H1 (cell line): ENCODE data around the gene GALNT12. TPM values are rescaled to one million over a fixed set of nuclear protein-coding genes. Genes with fewer than 3 reads are reported as not detected.

Source experiments
- CTCF ChIA-PET: fragments of 300-600 bp; sonication (Branson Sonifier 250); formaldehyde crosslinking; loops from one replicate; lab custom pipeline; 2021; ENCODE audit not compliant: partially characterized antibody; lab: Charles Lee
- POLR2A ChIA-PET: fragments of 300-600 bp; sonication (Branson Sonifier 250); formaldehyde crosslinking; loops from one replicate; lab custom pipeline; 2021; ENCODE audit warnings: inconsistent platforms; ENCODE audit not compliant: partially characterized antibody; lab: Charles Lee
- DNase-seq, 2 experiments: peaks; one replicate each; pipeline versions ENCODE4 v3.0.0 to v3.0.0-alpha.2; 2010 to 2022; ENCODE audit warnings: low spot score in 2 of 2, low read depth in 1 of 2, mixed read lengths in 1 of 2
- FAIRE-seq: peaks from 2 replicates; lab custom pipeline; 2011; peaks lifted over from hg19 to GRCh38; lab: Jason Lieb, UNC
- H2AFZ ChIP-seq: 2 replicates; pipeline ENCODE4 v1.8.1; 2012; ENCODE audit warnings: low read length, inconsistent platforms
- H2AK5ac ChIP-seq: 2 replicates; pipeline ENCODE4 v1.6.1; 2013; ENCODE audit warnings: low read depth, low read length
- H2BK120ac ChIP-seq: replicated peaks from 2 replicates; pipeline ENCODE3; 2013; ENCODE audit warnings: low read depth, low read length, inconsistent platforms
- H2BK12ac ChIP-seq: 2 replicates; pipeline ENCODE4 v1.6.1; 2013; ENCODE audit warnings: low read depth, low read length
- H2BK15ac ChIP-seq: 2 replicates; pipeline ENCODE4 v1.6.1; 2013; ENCODE audit warnings: low read length
- H2BK20ac ChIP-seq: 2 replicates; pipeline ENCODE4 v1.6.1; 2013; ENCODE audit warnings: low read length
- H2BK5ac ChIP-seq: 2 replicates; pipeline ENCODE4 v1.6.1; 2013; ENCODE audit warnings: low read depth, low read length
- H3K14ac ChIP-seq: 2 replicates; pipeline ENCODE4 v1.6.1; 2013; ENCODE audit warnings: inconsistent platforms; ENCODE audit not compliant: insufficient read length
- H3K18ac ChIP-seq: 2 replicates; pipeline ENCODE4 v1.6.1; 2013; ENCODE audit warnings: low read length; ENCODE audit errors: extremely low read depth
- H3K23ac ChIP-seq: 2 replicates; pipeline ENCODE4 v1.6.1; 2013; ENCODE audit warnings: inconsistent platforms; ENCODE audit not compliant: insufficient read length
- H3K23me2 ChIP-seq: 2 replicates; pipeline ENCODE4 v1.6.1; 2013; ENCODE audit warnings: low read depth, low read length
- H3K27ac ChIP-seq: 2 replicates; pipeline ENCODE4 v1.6.1; 2011; ENCODE audit warnings: low read depth, low read length, inconsistent platforms
- H3K27me3 ChIP-seq, 4 experiments: replicated peaks in 1 of 4; 1 replicate in 1 of 4; 2 replicates in 3 of 4; pipeline versions ENCODE4 v1.6.1 to v1.8.1; 2011 to 2013; ENCODE audit warnings: low read length in 3 of 4, mild to moderate bottlenecking in 3 of 4, inconsistent platforms in 2 of 4, mixed read lengths in 2 of 4, moderate library complexity in 1 of 4; ENCODE audit not compliant: control insufficient read depth in 3 of 4, insufficient read depth in 3 of 4; ENCODE audit errors: extremely low read depth in 1 of 4
- H3K36me3 ChIP-seq, 4 experiments: 2 replicates each; pipeline versions ENCODE4 v1.6.1 to v1.8.1; 2011 to 2013; ENCODE audit warnings: mild to moderate bottlenecking in 4 of 4, low read length in 3 of 4, moderate library complexity in 2 of 4, control low read depth in 1 of 4, inconsistent platforms in 1 of 4; ENCODE audit not compliant: insufficient read depth in 4 of 4, control insufficient read depth in 2 of 4
- H3K4ac ChIP-seq: replicated peaks from 2 replicates; pipeline ENCODE3; 2013; ENCODE audit warnings: low read length, low read depth, mixed read lengths, inconsistent platforms; ENCODE audit not compliant: insufficient read length
- H3K4me1 ChIP-seq, 4 experiments: replicated peaks in 1 of 4; 1 replicate in 1 of 4; 2 replicates in 3 of 4; pipeline versions ENCODE4 v1.6.1 to v1.8.1; 2011 to 2013; ENCODE audit warnings: low read length in 3 of 4, inconsistent platforms in 2 of 4, mixed read lengths in 1 of 4; ENCODE audit not compliant: insufficient read depth in 4 of 4, control insufficient read depth in 3 of 4
- H3K4me2 ChIP-seq, 2 experiments: 2 replicates each; pipeline versions ENCODE4 v1.6.1 to v1.8.1; 2011 to 2013; ENCODE audit warnings: low read depth in 2 of 2, low read length in 2 of 2, control low read depth in 1 of 2, inconsistent platforms in 1 of 2, mild to moderate bottlenecking in 1 of 2; ENCODE audit not compliant: insufficient read depth in 1 of 2
- H3K4me3 ChIP-seq, 4 experiments: fragments of 200-600, 300-600 bp in 1 of 4; sonication (generic), shearing (Covaris generic), sonication (Bioruptor Twin) in 1 of 4; 2 replicates each; pipeline versions ENCODE4 v1.5.1 to v1.8.1; 2011 to 2016; ENCODE audit warnings: low read length in 4 of 4, low read depth in 3 of 4, control low read depth in 2 of 4, inconsistent platforms in 2 of 4, mild to moderate bottlenecking in 2 of 4, mixed read lengths in 1 of 4, moderate library complexity in 1 of 4; ENCODE audit not compliant: insufficient read depth in 2 of 4; ENCODE audit errors: extremely low read depth in 1 of 4
- H3K56ac ChIP-seq: replicated peaks from 2 replicates; pipeline ENCODE3; 2013; ENCODE audit warnings: low read depth, mild to moderate bottlenecking, mixed read lengths, low read length, inconsistent platforms; ENCODE audit not compliant: insufficient read length
- H3K79me1 ChIP-seq: 2 replicates; pipeline ENCODE4 v1.6.1; 2013; ENCODE audit warnings: low read depth, low read length, control low read depth
- H3K79me2 ChIP-seq, 2 experiments: 2 replicates each; pipeline versions ENCODE4 v1.6.1 to v1.8.1; 2012 to 2013; ENCODE audit warnings: low read length in 2 of 2, mild to moderate bottlenecking in 2 of 2, inconsistent platforms in 1 of 2; ENCODE audit not compliant: insufficient read depth in 2 of 2, control insufficient read depth in 1 of 2
- H3K9ac ChIP-seq, 4 experiments: replicated peaks in 1 of 4; 1 replicate in 1 of 4; 2 replicates in 3 of 4; pipeline versions ENCODE4 v1.6.1 to v1.8.1; 2011 to 2013; ENCODE audit warnings: low read depth in 3 of 4, low read length in 3 of 4, control low read depth in 2 of 4, mild to moderate bottlenecking in 2 of 4, moderate library complexity in 2 of 4, inconsistent platforms in 1 of 4; ENCODE audit errors: extremely low read depth in 1 of 4
- H3K9me3 ChIP-seq, 2 experiments: 2 replicates each; pipeline versions ENCODE4 v1.6.1 to v1.8.1; 2012 to 2013; ENCODE audit warnings: mild to moderate bottlenecking in 2 of 2, moderate library complexity in 2 of 2, control low read depth in 1 of 2, inconsistent platforms in 1 of 2, low read depth in 1 of 2, low read length in 1 of 2, mixed read lengths in 1 of 2; ENCODE audit not compliant: insufficient read depth in 2 of 2
- H4K20me1 ChIP-seq, 2 experiments: replicated peaks in 1 of 2; 2 replicates each; pipeline versions ENCODE3 to v1.8.1; 2011 to 2013; ENCODE audit warnings: inconsistent platforms in 2 of 2, low read length in 2 of 2, mild to moderate bottlenecking in 1 of 2; ENCODE audit not compliant: insufficient read depth in 2 of 2, control insufficient read depth in 1 of 2
- H4K5ac ChIP-seq: 2 replicates; pipeline ENCODE4 v1.6.1; 2013; ENCODE audit warnings: low read length, low read depth, mixed read lengths, inconsistent platforms; ENCODE audit not compliant: insufficient read length
- H4K8ac ChIP-seq: 2 replicates; pipeline ENCODE4 v1.8.0; 2013; ENCODE audit warnings: mild to moderate bottlenecking, moderate library complexity, low read length, inconsistent platforms; ENCODE audit not compliant: insufficient read depth; ENCODE audit errors: extremely low read depth
- H4K91ac ChIP-seq: replicated peaks from 2 replicates; pipeline ENCODE3; 2013; ENCODE audit warnings: low read length, mixed read lengths, inconsistent platforms; ENCODE audit not compliant: insufficient read length
- CBX5 ChIP-seq: fragments of 300-800, 300-1000 bp; sonication (generic); IDR thresholded peaks from 2 replicates; pipeline ENCODE4 v1.7.1; 2016; ENCODE audit warnings: antibody characterized with exemption, low read length, low read depth
- CEBPB ChIP-seq: IDR thresholded peaks from 2 replicates; pipeline ENCODE4 v1.6.1; 2012; ENCODE audit warnings: low read depth, low read length
- CHD2 ChIP-seq: IDR thresholded peaks from 2 replicates; pipeline ENCODE4 v1.6.1; 2012; ENCODE audit warnings: low read length, improper control_type of control experiment
- GABPA ChIP-seq: IDR thresholded peaks from 2 replicates; pipeline ENCODE4 v1.6.1; 2011; ENCODE audit warnings: mild to moderate bottlenecking, low read length, moderate library complexity, borderline replicate concordance; ENCODE audit not compliant: insufficient read depth
- NRF1 ChIP-seq: IDR thresholded peaks from 2 replicates; pipeline ENCODE4 v1.6.1; 2011; ENCODE audit warnings: mild to moderate bottlenecking, low read depth, low read length, improper control_type of control experiment
- RBBP5 ChIP-seq: IDR thresholded peaks from 2 replicates; pipeline ENCODE4 v1.7.1; 2012; ENCODE audit warnings: low read depth, mild to moderate bottlenecking, inconsistent platforms, low read length, moderate library complexity, borderline replicate concordance
- SRF ChIP-seq: IDR thresholded peaks from 2 replicates; pipeline ENCODE4 v1.6.1; 2011; ENCODE audit warnings: mild to moderate bottlenecking, low read depth, low read length, moderate library complexity
- WGBS, 2 experiments: shearing (Covaris generic) in 1 of 2; methylation state at CpG; one replicate each; pipeline versions ENCODE4 v1.1.6 to v1.1.7; 2013 to 2015; ENCODE audit warnings: low lambda C conversion rate in 2 of 2, mixed read lengths in 2 of 2, inconsistent platforms in 1 of 2, low coverage in 1 of 2, missing lambda C conversion rate in 1 of 2; ENCODE audit not compliant: insufficient replicate concordance in 2 of 2, insufficient coverage in 1 of 2, insufficient read length in 1 of 2; ENCODE audit errors: extremely low coverage in 1 of 2, missing lambda C conversion rate in 1 of 2; 5-methylcytosine and 5-hydroxymethylcytosine counted together
- polyA plus RNA-seq, 7 experiments: library from polyadenylated mRNA; depleted of rRNA in 3 of 7; stranded (reverse) in 5 of 7; unstranded in 2 of 7; fragments of >200 nt in 5 of 7; fragments of 200-250 nt in 2 of 7; gene quantifications; 1 replicate in 5 of 7; 2 replicates in 1 of 7; 4 replicates in 1 of 7; pipeline versions ENCODE4 v1.2.1 to v1.2.3, GENCODE V29; 2011 to 2013; ENCODE audit warnings: missing spikeins in 2 of 7, mixed read lengths in 2 of 7
- total RNA-seq: library from RNA; stranded (reverse); fragmentation: NEBNext Ultra II Directional; extraction: Animal tissue kit (Norgen Biotek cat#: 25700); gene quantifications from 2 replicates; pipeline ENCODE4 v1.2.1, GENCODE V29; 2021

The GALNT12 gene
- total and polyA plus RNA-seq, 2 of the 8 experiments (the other 6 are each of a cell fraction or from before 2014, with no cell fraction given): 16.2 to 19.6 TPM

DNA sequence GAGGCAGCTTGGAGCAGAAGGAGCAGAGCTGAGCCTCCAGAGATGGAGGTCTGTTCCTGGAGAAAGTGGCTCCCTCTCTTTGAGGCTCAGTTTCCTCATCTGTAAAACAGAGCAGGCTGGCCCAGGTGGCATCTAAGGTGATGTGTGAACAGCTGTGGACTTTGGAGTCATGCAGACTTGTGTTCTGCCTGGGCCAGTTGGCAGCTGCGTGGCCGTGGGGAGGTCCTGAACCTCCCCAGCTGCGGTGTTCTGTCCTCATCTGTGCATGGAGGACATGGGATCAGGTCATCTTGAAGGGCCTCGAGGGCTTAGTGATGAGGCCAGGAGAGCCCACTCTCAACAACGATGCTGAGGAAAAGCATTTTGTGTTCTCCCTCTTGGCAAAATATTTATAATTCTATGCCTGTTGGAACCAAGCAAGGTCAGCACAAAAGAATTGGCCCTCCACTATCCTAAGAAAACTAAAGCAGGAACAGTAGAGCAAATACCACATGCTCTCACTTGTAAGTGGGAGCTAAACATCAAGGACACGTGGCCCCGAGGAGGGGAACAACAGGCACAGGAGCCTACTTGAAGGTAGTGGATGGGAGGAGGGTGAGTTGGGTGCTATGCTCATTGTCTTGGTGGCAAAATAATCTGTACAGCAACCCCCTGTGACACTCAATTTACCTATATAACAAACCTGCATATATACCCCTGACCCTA lies 73.0 kb downstream of the GALNT12 start:
- FAIRE-seq: no peak
- POLR2A ChIA-PET: no interaction called here
- CTCF ChIA-PET: interaction anchor here (1.0 kb wide), 1 partner anchor 16 kb away, joined by 3 read pairs; no protein-coding TSS in a partner anchor

More for the DNA sequence above, 73.0 kb downstream of the GALNT12 start:
- H3K79me1 ChIP-seq: no peaks in the 10 kb centered on the region
- H3K23me2 ChIP-seq: peaks cover 1% of the 10 kb centered on the region; the same call in 1 of the 2 replicates
- no peak overlapping the region for H2BK12ac ChIP-seq
- H3K79me2 ChIP-seq: no peaks in the 10 kb centered on the region
- H4K91ac ChIP-seq: no peak overlapping the region
- DNase-seq: no peak
- H3K27me3 ChIP-seq: no peaks in the 10 kb centered on the region
- H4K20me1 ChIP-seq: no peaks in the 10 kb centered on the region
- no peak overlapping the region for H3K4ac ChIP-seq
- no peak overlapping the region; a peak in 1 of 7 replicates for H3K9ac ChIP-seq
- no peak overlapping the region for H2BK20ac ChIP-seq
- no peak overlapping the region for H2BK15ac ChIP-seq
- no peak overlapping the region for H3K56ac ChIP-seq
- no peak overlapping the region; the same call in 1 of the 2 replicates for H3K18ac ChIP-seq
- no peak overlapping the region for H4K8ac ChIP-seq
- 82% methylated on average over 7 of the region's 7 CpGs; no CpG with 5 or more reads in 1 of the 2 experiments for WGBS, 2 experiments
- H3K4me2 ChIP-seq: no peak overlapping the region
- H3K4me3 ChIP-seq: no peak overlapping the region
- H2BK120ac ChIP-seq: no peak overlapping the region
- no peaks in the 10 kb centered on the region for H3K36me3 ChIP-seq
- no peak overlapping the region for H4K5ac ChIP-seq
- no peak overlapping the region for H3K23ac ChIP-seq
- H3K27ac ChIP-seq: no peak overlapping the region
- no peaks in the 10 kb centered on the region for H3K4me1 ChIP-seq
- TF ChIP-seq CBX5 (no peak), RBBP5 (no peak), CHD2 (no peak), NRF1 (no peak), GABPA (no peak), CEBPB (no peak), SRF (no peak)
- H2AFZ ChIP-seq: no peak overlapping the region
- H2BK5ac ChIP-seq: no peak overlapping the region
- H3K14ac ChIP-seq: no peak overlapping the region
- no peak overlapping the region for H2AK5ac ChIP-seq
- no peaks in the 10 kb centered on the region for H3K9me3 ChIP-seq
